ENCODE results near the gene EYA4.

The EYA4 gene

GRCh38 chr6:133289733-133290306 lies 48.7 kb downstream of the EYA4 start:
- no peak for DNase-seq (ENCODE audit: low spot score)

DNA sequence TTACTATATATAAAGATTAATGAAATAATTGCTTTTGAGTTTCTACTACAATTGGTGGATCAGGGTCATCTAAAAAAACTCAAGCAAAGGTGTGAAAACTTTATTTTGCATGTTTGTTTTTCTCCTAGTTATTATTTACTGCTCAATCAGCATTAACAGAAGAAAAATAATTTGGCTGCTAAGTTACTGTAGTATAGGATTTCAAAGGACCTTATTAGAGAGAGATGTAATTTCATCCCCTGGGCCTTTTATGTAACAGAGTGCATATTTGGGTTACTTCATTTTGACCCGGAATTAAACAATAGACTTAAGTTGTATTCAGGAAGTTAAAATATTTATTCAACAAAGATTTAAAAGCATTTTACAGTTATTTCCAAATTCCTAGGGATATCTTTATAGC lies 49.8 kb downstream of the EYA4 start:
- no peak for DNase-seq (ENCODE audit: low spot score)

- DNase-seq (ENCODE audit: low spot score) = no peak
Observed at GRCh38 chr6:133291671-133292070, 50.5 kb downstream of the EYA4 start.

GRCh38 chr6:133297657-133298056 lies 56.5 kb downstream of the EYA4 start:
- no peak for DNase-seq (ENCODE audit: low spot score)

- no peak for DNase-seq (ENCODE audit: low spot score)
Observed at GRCh38 chr6:133298335-133298734, 57.2 kb downstream of the EYA4 start.

DNA sequence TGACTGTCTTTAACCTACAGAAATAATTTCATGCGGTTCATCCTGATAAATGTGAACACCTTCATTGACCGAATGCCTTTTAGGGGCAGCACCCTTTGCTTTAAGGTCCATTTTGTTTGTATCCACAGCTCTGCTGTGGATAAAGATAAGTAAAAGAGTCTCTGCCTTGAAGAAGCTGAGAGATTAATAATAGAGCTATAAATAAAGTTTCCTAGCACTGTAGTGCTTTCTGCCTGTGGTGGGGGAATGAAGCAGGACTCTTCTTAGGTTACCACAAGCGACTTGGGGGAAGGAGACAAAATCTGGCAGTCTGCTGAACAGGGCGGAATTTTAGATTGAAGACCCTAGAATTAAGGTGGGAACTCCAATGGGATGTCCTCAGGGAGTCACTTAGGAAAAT lies 57.6 kb downstream of the EYA4 start:
- DNase-seq (ENCODE audit: low spot score) = no peak

GRCh38 chr6:133300896-133301295 lies 59.7 kb downstream of the EYA4 start:
- no peak for DNase-seq (ENCODE audit: low spot score)

- DNase-seq (ENCODE audit: low spot score) = no peak
Observed at GRCh38 chr6:133301835-133302234, 60.7 kb downstream of the EYA4 start.

DNA sequence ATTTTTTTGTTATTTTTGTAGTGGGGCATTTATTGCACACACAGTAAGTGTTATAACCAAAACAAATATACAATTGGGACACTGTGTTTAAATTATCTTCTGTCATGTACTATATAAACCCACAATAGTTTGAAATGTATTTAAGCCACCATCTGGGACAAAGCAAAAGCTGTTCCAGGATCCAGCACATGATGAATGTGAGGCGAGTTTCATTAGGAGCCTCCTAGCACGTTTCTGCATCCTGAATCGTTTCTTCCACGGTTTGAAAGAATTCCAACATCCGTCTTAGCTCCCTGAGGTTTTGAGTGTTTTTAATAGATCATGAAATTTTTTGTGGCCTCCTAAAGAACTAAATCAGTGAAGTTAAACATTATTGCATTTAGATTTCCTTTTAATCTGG lies 65.8 kb downstream of the EYA4 start:
- DNase-seq (ENCODE audit: low spot score) = no peak

GRCh38 chr6:133309579-133309978 lies 68.4 kb downstream of the EYA4 start:
- no peak for DNase-seq (ENCODE audit: low spot score)

- no peak for DNase-seq (ENCODE audit: low spot score)
Observed at GRCh38 chr6:133312006-133312405, 70.8 kb downstream of the EYA4 start.

- no peak for DNase-seq (ENCODE audit: low spot score)
Observed at GRCh38 chr6:133313068-133313467, 71.9 kb downstream of the EYA4 start.

- no peak for DNase-seq (ENCODE audit: low spot score)
Observed at GRCh38 chr6:133314947-133315346, 73.8 kb downstream of the EYA4 start.

DNA sequence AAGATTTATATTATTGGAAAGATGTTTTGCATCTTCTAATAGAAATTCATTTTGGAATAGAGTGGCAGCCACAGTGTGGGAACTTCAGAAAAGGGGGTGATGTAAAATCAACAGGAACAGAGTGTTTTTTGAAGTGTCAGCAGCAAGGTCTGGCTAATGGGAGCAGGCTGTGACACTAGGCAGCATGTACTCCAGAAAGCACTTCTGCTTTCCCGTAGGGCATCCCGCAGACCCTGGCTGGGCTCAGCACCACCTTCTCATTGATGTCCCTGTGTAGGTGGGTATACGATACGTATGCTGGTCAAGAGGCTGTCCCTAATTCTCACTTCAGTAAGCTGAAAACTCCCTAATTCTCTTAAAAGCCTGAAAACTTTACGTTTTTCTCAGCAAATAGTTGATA lies 74.7 kb downstream of the EYA4 start:
- DNase-seq (ENCODE audit: low spot score) = no peak

GRCh38 chr6:133317704-133318103 lies 76.5 kb downstream of the EYA4 start:
- DNase-seq (ENCODE audit: low spot score) = no peak

- peak; percentile 19 for DNase-seq (ENCODE audit: low spot score)
Observed at GRCh38 chr6:133326584-133326983, 85.4 kb downstream of the EYA4 start.

DNA sequence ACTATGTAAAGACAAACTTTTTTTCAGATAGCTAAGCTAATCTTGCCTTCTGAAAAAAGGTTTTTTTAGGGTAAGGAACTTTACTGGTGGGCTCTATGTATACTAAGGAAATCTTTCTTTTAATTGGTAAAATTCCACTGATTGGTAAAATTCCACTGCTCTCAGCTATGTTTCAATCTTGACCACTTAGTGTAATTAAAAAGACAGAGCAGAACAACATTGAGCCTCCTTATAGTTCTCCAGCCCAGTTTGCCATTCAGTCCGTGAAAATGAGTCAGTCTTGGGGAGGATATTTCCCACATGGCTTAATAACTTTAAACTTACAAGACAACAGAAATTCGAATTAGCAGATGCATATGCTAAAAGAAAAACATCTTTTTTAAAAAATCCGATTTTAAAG lies 92.7 kb downstream of the EYA4 start:
- no peak for DNase-seq (ENCODE audit: low spot score)

- no peak for DNase-seq (ENCODE audit: low spot score)
Observed at GRCh38 chr6:133337308-133337707, 96.2 kb downstream of the EYA4 start.

GRCh38 chr6:133339543-133340384 lies 98.6 kb downstream of the EYA4 start:
- DNase-seq (ENCODE audit: low spot score) = no peak

GRCh38 chr6:133340557-133340956 lies 99.4 kb downstream of the EYA4 start:
- no peak for DNase-seq (ENCODE audit: low spot score)

- peak; percentile 43 for DNase-seq (ENCODE audit: low spot score)
Observed at GRCh38 chr6:133341607-133342158, 100.5 kb downstream of the EYA4 start.

DNA sequence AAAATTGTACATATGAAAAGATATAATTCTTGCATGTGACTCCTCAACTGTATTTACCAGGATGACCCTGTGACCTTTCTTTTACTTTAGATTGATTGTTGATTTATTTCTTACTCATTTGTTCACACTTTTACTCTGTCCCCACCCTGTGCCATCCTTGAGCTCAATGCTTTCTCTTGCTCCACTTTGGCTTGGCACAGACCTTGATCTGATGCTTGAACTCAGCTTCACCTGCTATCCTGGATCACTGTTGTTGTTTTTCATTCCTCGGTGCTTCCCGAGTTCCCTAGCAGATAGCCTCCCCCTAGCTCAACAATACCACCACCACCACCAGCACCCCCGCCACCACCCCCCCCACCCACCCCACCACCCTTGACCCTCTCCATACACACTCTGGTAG lies 102.1 kb downstream of the EYA4 start:
- DNase-seq (ENCODE audit: low spot score) = no peak

GRCh38 chr6:133348846-133349245 lies 107.7 kb downstream of the EYA4 start:
- DNase-seq (ENCODE audit: low spot score) = no peak

DNA sequence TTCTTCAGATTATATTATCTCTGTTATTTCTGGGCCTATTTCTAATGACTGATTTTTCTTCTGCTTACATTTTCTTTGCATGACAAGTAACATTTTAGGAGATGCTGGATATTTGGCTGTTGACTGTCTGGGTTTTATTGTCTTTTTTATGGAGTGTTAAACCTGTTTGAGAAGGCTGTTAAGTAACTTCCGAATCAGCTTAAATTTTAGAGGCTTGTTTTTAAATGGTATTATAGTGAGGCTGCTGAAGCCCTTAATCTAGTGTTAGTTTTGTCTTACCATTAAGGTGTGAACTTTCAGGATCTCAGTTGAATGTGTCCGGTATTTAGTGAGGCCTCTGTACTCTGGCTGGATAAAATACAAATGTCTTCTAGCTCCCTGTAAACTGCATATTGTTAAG lies 109.8 kb downstream of the EYA4 start:
- DNase-seq (ENCODE audit: low spot score) = no peak

All from COLO829 (cell line).